GM18867 (cell line): ENCODE data around the gene KIF1A.
"Not testable (repeated sequence)": the region's sequence is repeated elsewhere in the genome, so short reads cannot be mapped to it uniquely, and the experiment has no call there.

ENCODE experiments used
- ATAC-seq: cut with Tn5 transposase; IDR thresholded peaks from one replicate; pipeline ENCODE4 v1.9.1; 2021; ENCODE audit warnings: mild to moderate bottlenecking, moderate library complexity; ENCODE audit not compliant: unreplicated experiment

KIF1A gene

GRCh38 chr2:240707043-240707756, 112.8 kb downstream of the KIF1A start:
- no peak for ATAC-seq

- no peak for ATAC-seq
Observed at GRCh38 chr2:240705204-240705791, 114.7 kb downstream of the KIF1A start.

- no peak for ATAC-seq
Observed at GRCh38 chr2:240704651-240705050, 115.4 kb downstream of the KIF1A start.

- ATAC-seq: no peak
Observed at GRCh38 chr2:240703417-240704341, 116.3 kb downstream of the KIF1A start.

GRCh38 chr2:240702640-240703011, 117.4 kb downstream of the KIF1A start:
- no peak for ATAC-seq

GRCh38 chr2:240701736-240702639, 118.0 kb downstream of the KIF1A start:
- no peak for ATAC-seq

GRCh38 chr2:240701091-240701735, 118.8 kb downstream of the KIF1A start:
- no peak for ATAC-seq

- ATAC-seq: not testable (repeated sequence)
Observed at GRCh38 chr2:240700616-240701015, 119.4 kb downstream of the KIF1A start.

- not testable (repeated sequence) for ATAC-seq
Observed at GRCh38 chr2:240699835-240700234, 120.2 kb downstream of the KIF1A start.

- not testable (repeated sequence) for ATAC-seq
Observed at GRCh38 chr2:240698852-240699561, 121.0 kb downstream of the KIF1A start.

- not testable (repeated sequence) for ATAC-seq
Observed at GRCh38 chr2:240696469-240696868, 123.5 kb downstream of the KIF1A start.

- ATAC-seq: not testable (repeated sequence)
Observed at GRCh38 chr2:240695593-240695992, 124.4 kb downstream of the KIF1A start.

GRCh38 chr2:240694304-240694703, 125.7 kb downstream of the KIF1A start:
- not testable (repeated sequence) for ATAC-seq

- not testable (repeated sequence) for ATAC-seq
Observed at GRCh38 chr2:240692583-240693561, 127.1 kb downstream of the KIF1A start.

GRCh38 chr2:240691631-240692420, 128.2 kb downstream of the KIF1A start, which contains the start of gene AQP12A:
Gene AQP12A (plus strand): TSS chr2:240691866. CDS start chr2:240691914, 48 bp downstream.
- ATAC-seq: not testable (repeated sequence)

GRCh38 chr2:240691075-240691427, 129.0 kb downstream of the KIF1A start:
- ATAC-seq: not testable (repeated sequence)

GRCh38 chr2:240690421-240691074, 129.5 kb downstream of the KIF1A start:
- not testable (repeated sequence) for ATAC-seq
